Anterior cingulate cortex (tissue), 58 donors: ENCODE results near the gene COQ5.
"Not testable (repeated sequence)": the region's sequence is repeated elsewhere in the genome, so short reads cannot be mapped to it uniquely, and the experiment has no call there.

ENCODE experiments used
- DNase-seq, 58 donors: peaks; one replicate each; lab custom pipeline; 2025; lab: John Stamatoyannopoulos, UW

Gene COQ5

GRCh38 chr12:120530418-120530761, 1.4 kb upstream of the COQ5 start:
- not testable (repeated sequence) for DNase-seq

DNA sequence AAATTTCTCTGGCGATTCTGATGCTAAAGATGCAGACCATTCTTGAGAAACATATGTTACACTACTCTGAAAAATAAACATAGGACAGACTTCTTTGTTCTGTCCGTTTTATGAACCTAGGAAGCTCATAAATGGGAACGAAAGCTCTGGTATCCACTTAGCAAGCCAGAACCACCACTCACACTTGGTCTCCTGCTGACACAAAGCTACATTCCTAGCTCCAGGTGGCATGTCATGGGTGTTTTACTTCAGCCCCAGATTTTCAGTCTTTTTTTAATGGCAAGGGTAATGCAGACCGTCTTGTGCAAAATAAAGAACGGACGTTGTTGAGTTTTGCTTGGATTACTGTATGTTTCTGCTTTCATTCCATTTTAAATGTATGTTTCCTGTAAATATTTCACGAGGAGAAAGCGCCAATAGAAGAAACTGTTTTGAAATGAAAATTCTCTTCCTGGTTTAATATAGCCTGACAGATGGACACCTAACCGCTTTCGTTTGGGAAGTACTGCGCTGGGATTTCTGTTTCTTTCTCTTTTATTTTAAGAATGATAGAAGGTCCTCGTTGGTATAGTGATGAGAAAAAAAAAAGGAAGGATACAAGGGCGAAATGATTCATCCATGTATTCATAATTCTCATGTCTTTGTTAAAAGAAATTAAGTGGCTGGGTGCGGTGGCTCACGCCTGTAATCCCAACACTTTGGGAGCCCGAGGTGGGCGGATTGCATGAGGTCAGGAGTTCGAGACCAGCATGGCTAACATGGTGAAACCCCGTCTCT, 871 bp upstream of the COQ5 start:
- peak in 4 of 58 donors; percentile 7 to 26 (median 8) for DNase-seq

GRCh38 chr12:120522568-120522967, 6.4 kb downstream of the COQ5 start:
- no peak for DNase-seq

DNA sequence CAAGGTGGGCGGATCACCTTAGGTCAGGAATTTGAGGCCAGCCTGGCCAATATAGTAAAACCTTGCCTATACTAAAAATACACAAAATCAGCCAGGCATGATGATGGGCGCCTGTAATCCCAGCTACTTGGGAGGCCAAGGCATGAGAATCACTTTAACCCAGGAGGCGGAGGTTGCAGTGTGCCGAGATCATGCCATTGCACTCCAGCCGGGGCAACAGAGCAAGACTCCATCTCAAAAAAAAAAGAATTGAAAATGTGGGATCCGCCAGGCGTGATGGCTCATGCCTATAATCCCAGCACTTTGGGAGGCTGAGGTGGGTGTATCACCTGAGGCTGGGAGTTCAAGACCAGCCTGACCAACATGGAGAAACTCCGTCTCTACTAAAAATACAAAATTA, 9.6 kb downstream of the COQ5 start:
- DNase-seq, result not testable (repeated sequence)

DNA sequence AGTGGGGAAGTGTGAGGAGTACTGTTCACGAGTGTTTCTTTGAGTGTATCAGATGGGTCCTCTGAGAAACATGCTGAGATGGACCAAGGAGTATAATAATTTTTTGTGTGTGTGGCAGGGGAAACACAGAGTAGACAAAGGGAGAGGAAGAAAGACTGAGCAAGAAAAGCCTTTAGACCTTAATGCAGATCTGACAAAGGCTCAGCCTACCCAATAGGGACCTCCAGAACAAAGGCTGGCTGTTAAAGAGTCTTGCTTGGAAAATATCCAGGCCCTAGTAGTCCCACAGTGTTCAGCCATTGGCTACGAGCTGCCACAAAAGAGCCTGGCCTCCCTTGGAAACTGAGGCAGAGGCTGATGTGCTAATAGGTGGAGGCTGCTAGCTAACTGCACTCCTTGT, 13.5 kb downstream of the COQ5 start:
- DNase-seq, result peak in 17 of 58 donors; percentile 1 to 68 (median 29)

DNA sequence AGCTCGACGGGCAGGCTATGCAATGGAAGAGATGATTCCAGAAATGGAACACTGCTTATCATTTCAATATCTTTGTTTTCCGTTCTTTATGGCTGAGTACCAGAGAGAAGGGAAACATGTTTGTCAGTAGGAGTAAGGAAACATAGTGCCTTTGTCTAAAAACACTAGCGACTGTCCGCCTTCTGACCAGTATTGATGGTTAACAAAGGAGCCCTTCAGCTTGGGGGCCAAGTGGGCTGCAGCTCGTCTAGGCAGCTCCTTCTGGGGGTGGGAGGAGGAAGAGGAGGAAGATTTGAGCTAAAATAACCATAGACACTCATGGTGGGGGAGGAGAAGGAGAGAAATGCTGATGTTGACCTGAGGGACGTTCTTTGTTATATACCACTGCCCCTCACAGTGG, 15.0 kb downstream of the COQ5 start:
- peak in 35 of 58 donors; percentile 3 to 86 (median 36) for DNase-seq

- no peak for DNase-seq
These were observed 20.4 kb downstream of the COQ5 start for GRCh38 chr12:120508537-120508936.

DNA sequence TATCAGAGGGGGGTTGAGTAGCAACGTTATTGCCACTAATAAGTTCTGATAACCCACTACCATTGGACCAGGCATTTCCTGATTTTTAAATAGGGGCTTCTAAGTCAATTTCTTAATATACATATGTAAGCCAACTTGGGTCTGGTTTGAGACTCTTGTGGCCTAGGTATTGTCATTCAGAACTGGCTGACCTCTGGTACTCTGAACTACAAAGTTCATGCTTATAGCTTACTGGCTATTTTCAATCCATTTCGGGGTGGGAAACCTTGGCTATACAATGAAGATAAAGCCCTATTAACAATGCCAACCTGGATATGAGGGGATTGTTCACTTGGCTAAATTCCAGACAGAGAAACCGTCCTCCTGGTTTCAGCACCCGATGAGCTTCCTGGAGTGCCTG, 24.4 kb downstream of the COQ5 start:
- DNase-seq, result no peak

DNA sequence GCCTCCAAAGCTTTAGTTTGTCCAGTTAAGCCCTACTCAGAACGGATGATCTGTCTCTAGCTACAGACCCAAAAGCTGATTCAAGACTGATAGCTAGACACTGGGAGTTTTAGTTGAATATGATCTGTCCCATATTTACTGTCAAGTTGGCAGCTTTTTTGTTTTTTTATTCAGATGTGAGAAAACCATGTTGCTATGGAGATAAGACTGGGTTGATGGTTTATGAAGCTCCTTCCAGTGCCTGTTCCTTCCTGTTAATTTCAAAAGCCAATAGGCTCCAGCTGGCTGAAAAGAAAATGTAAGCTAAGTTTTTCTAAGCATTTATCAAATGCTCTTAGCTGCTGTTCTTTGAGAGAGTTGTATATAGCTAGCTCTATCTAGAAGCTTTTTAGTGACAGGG, 28.4 kb downstream of the COQ5 start:
- DNase-seq, result peak in 2 of 58 donors; percentile 44 to 49

- no peak for DNase-seq
These were observed 30.0 kb downstream of the COQ5 start for GRCh38 chr12:120498870-120499515.

DNA sequence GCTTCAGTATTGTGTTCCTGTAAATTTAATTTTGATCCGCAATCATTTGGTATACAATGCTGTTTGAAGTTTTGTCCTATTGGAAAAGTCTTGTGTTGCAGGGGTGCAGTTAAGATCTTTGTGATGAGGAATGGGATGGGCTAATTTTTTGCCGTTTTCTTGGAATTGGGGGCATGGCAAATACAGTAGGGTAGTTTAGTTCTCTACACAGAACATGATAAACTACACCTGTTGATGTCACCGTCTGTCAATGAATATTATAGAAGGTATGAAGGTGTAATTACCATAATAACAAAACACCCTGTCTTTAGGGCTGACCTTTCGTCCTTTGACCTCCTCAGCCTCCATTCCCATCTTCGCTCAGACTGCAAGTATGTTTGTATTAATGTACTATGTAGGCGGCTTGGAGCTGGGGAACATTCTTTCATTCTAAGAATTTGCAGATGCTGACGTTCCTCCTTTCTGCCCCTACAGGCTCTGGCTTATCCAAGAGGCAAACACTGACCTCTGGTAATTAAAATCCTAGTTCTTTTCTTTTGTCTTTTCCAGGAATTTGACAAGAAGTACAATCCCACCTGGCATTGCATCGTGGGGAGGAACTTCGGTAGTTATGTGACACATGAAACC, 31.3 kb downstream of the COQ5 start:
- no peak for DNase-seq

DNA sequence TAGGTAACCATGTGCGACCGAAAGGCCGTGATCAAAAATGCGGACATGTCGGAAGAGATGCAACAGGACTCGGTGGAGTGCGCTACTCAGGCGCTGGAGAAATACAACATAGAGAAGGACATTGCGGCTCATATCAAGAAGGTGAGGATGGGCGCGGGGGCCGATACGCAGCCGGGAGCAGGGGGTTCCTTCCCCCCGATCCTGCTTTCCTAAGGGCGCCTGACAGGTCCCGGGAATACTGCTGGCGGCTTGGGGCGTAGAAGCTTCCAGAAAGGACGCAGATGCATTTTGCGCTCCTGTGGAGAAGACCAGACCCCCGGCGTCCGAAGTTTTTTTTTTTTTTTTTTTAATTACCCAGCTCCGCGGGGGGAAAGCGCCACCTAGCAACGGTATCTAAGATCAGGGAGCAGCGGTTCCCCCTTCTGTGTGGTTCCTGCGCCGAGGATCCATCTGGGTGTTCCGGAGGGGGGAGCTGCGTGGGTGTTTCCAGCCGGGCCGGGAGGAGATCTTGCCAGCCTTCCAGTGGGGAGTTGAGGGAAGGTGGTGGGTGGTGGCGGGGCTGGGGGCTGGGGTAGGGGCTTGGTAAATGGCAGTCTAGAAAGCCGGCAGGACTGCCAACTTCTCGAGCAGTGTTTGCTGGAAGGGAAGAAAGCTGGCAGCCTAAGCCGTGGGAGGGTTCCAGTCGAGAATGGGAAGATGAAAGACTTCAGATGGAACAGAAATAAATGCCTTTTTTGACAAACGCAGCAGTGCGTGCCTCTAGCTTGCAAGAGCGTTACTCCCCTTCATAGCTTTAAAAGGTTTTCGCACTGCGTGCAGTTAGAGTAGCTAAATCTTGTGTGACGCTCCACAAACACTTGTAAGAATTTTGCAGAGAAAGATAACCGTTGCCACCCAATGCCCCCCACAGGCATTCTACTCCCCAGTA, 32.3 kb downstream of the COQ5 start:
- peak in 53 of 58 donors; percentile 34 to 85 (median 70) for DNase-seq

DNA sequence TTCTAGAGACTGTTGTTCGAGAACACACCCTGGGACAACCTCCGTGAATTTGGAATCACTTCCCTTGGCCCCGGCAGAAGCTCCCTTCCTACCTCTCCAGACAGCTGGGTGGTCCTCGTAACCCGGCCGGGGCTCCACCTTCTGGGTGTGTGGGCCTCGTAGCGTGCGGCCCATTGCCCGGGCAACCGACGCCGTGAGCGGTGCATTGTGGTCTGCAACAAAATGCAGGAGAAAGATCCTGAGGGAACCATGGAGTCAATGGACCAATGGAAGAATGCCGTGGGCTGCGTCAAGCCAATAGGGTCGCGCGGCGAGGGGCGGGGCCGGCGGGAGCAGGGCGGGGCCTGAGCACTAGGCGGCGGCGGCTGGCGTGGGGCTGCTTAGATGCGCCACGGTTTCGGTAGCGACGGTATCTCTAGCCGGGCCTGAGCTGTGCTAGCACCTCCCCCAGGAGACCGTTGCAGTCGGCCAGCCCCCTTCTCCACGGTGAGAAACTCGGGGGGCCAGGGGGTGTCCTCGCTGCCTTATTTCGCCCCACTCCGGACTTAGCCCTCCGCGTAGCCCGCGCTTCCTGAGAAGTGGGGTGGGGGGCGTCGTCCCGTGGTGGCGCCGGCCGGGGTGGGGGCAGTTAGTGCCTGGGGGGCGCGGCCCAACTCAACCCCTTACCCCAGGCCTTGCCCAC, 33.1 kb downstream of the COQ5 start, which contains the start of gene DYNLL1:
DYNLL1 (plus strand) TSS at position 383 of the 682 bp plus-strand sequence. CDS start 309 bp downstream, outside the sequence.
- DNase-seq, result peak; percentile 64 to 98 (median 92)

DNA sequence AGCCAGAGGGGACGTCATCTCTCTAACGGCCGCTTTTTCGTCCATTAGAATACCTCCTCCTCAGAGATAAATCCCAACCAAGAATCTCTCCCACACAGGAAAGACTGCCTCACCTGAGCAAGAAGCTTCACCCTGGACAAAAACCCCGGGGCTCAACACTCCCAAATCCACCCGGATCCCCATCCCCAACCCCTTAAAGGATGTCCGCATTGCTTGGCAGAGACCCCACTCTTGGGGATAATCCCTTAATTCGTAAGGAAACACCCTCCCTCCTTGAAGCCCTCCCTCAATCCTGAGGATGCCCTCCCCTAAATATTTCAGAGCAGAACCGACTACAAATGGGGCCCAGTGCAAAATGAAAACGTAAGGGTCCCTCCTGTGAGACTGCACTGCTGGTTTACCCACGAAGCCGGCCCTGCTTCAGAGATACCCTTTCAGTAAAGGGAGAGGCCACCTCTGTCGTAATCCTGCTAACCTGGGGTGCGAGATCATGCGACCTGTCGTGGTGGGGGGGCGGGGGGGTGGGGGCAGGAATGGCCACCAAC, 33.7 kb downstream of the COQ5 start:
- no peak for DNase-seq

DNA sequence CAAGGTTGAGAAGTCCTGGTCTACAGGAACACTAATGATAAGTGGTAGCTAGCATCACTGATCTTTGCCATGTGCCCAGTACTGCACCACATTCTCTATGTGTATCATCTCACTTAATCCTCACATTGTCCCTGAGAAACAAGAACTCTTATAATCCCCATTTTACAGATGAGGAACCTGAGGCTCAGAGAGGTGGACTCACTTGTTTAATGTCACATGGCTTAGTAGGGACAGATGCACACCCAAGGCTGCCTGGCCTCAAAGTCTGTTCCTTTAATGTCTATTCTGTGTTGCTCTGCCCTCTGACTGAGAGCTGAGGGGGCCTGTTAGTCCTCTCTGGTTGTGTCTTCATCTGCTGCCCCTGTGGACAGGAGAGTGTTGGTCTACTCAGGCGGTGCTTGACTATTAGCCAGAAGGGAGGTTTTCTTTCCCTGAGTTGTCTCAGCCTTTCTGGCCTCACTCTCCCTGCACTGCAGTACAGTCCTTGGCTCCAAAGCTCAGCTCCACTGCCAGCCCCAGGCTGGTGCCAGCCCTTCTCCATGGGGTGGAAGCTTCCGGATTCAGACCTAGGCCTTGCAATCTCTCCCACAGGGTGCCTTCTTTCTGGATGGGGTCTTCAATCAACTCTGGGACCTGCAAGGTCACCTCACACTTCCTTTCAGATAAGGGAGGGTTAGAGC, 38.0 kb downstream of the COQ5 start:
- peak in 32 of 58 donors; percentile 7 to 66 (median 26) for DNase-seq

DNA sequence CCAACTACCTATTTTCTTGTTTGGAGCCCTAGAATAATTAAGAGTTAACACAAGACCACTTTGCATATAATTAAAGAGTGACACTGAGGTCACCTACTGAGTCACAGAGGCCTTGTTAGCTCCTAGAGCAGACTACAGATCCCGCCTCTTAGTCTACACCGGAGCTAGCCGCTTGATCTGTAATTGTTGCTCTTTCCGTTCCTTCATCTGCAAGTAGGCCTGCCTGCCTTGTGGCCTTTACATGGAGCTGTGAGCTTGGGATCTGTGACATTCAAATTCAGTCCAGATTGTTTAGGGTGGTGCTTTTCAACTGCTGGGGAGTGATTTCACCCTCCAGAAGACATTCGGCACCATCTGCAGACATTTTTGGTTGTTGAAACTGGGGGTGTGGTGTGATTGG, 38.6 kb downstream of the COQ5 start:
- no peak for DNase-seq

GRCh38 chr12:120489018-120489417, 39.9 kb downstream of the COQ5 start:
- peak in 2 of 58 donors; percentile 6 to 49 for DNase-seq

DNA sequence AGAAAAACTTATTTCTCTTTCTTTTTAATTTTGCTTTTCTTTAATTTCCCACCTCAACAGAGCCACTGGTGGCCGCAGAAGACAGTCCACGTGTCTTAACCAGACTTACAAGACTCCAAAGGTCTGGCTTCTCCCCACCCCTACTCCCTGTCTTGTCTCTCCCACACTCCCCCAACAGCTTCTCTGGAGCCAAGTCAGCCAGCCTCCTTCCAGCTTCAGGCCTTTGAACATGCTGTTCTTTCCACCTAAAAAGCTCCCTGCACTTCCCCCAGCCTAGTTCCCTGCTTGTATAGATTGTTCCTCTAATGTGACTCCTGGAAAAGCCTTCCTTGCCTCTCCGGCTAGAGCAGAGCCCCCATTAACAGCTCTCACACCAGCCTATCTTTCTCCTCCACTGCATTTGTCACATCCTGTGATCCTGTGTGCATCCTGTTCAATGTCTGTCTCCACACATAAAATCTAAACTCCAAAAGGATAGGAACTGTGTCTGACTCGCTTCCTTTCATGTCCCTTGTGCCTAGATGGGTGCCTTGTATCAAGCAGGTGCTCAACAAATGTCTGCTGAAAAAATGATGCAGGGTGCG, 40.8 kb downstream of the COQ5 start:
- DNase-seq, result peak in 41 of 58 donors; percentile 8 to 78 (median 35)
